Measurements from ENCODE around the gene PRPSAP1.

Gene PRPSAP1

DNA sequence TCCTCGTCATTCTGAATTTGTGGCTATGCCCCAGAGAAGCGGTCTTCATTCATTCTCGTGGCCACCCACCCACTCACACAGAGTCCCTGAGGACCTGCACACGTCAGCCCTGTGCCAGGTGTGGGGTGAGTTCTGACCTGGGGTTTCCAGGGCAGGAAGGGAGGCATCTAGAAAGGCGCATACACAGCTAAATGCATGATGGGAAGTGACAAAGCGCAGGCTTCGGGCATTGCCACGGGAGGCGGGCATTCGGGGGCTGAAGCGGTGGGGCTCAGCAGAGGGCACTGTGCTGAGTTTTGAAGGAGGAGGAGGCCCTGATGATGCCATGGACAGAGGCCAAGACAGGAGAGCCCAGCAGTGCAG, 77.7 kb downstream of the PRPSAP1 start:
- Histone ChIP-seq H3K9me3 (ENCODE audit: control insufficient read depth, low read length) (no peaks in the 10 kb centered on the region), H3K4me3 (ENCODE audit: low read length) (no peak overlapping the region), H3K4me1 (ENCODE audit: control insufficient read depth, insufficient read depth, low read length) (peaks cover 34% of the 10 kb centered on the region), H3K36me3 (ENCODE audit: control insufficient read depth, insufficient read depth, low read length) (no peaks in the 10 kb centered on the region), H3K27me3 (ENCODE audit: control insufficient read depth, insufficient read depth, low read length) (no peaks in the 10 kb centered on the region), H3K9ac (ENCODE audit: low read length) (no peak overlapping the region)

DNA sequence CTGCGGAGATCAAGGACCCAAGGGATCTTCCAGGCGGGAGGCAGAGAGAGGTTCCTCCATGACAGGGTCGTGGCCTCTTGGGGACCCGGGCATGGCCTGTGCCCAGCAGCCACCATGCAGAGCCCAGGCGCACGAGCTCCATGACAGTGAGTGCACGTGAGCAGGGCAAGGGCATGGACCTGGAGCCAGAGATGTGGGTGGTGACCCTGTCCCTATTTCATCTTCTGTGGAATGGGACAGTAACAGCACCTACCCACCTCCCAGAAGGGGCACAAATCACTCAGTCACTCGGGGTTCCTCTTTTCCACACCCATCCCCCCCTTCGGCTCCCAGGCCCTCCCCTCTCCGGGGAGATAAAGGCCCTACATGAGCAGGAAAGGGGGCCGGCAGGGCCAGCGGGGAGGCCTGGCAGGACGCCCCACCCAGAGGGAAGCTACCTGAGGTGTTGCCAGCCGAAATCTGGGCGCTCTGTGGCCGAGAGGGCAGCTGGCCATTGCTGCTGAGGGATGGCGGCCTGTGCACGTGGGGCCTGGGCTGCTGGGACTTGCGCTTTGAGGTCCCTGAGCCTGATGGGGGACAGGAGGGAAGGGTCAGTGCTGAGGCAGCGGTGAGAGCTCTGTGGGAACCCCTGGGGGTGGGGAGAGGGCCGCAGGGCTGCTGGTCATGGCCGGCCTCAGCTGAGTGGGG, 78.2 kb downstream of the PRPSAP1 start:
- H3K4me3 ChIP-seq (ENCODE audit: low read length), result no peak overlapping the region
- no peaks in the 10 kb centered on the region for H3K36me3 ChIP-seq (ENCODE audit: control insufficient read depth, insufficient read depth, low read length)
- H3K27me3 ChIP-seq (ENCODE audit: control insufficient read depth, insufficient read depth, low read length), result no peaks in the 10 kb centered on the region
- no peak overlapping the region for H3K9ac ChIP-seq (ENCODE audit: low read length)
- no peaks in the 10 kb centered on the region for H3K9me3 ChIP-seq (ENCODE audit: control insufficient read depth, low read length)
- H3K4me1 ChIP-seq (ENCODE audit: control insufficient read depth, insufficient read depth, low read length), result peaks cover 38% of the 10 kb centered on the region

DNA sequence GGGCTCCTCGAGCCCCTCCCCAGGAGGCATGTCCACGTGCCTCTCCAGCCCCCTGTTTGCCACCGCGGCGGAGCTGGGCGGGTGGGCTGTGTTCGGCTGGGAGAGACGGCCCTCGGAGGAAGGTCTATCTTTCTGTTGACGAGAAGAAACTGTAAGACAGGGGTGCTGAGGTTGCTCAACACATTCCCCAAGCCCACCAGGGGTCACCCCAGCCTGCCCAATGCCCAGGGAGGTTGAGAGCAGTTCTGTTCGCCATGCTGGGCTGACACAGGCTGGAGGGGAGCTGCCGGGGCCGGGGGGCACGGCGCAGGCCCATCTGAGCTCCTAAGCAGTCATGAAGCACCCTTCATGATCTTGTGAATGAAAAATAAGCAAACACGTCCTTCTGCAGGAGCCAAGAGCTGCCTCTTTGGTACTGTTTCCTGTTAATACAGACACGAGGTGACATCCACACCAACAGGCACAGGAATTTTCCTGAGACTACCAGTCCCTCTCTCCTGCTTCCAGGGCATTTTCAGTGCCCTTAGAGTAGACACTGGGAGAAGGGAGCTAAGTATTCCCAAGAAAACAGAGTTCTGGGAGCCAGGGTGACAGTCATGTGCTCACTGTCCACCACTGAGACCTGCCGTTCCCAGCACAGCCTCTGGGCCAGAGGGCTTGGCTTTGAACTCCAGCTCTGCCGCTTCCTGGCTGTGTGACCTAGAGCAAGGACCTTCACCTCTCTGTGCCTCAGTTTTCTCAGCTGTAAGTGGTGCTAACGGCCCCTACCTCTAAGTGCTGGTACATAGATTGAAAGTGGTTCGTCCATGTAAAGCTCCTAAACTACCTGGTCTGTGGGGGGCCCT, 79.4 kb downstream of the PRPSAP1 start:
- no peak overlapping the region for H3K9ac ChIP-seq (ENCODE audit: low read length)
- H3K4me1 ChIP-seq (ENCODE audit: control insufficient read depth, insufficient read depth, low read length), result peaks cover 40% of the 10 kb centered on the region
- H3K36me3 ChIP-seq (ENCODE audit: control insufficient read depth, insufficient read depth, low read length), result no peaks in the 10 kb centered on the region
- no peaks in the 10 kb centered on the region for H3K27me3 ChIP-seq (ENCODE audit: control insufficient read depth, insufficient read depth, low read length)
- no peaks in the 10 kb centered on the region for H3K9me3 ChIP-seq (ENCODE audit: control insufficient read depth, low read length)
- H3K4me3 ChIP-seq (ENCODE audit: low read length), result no peak overlapping the region

DNA sequence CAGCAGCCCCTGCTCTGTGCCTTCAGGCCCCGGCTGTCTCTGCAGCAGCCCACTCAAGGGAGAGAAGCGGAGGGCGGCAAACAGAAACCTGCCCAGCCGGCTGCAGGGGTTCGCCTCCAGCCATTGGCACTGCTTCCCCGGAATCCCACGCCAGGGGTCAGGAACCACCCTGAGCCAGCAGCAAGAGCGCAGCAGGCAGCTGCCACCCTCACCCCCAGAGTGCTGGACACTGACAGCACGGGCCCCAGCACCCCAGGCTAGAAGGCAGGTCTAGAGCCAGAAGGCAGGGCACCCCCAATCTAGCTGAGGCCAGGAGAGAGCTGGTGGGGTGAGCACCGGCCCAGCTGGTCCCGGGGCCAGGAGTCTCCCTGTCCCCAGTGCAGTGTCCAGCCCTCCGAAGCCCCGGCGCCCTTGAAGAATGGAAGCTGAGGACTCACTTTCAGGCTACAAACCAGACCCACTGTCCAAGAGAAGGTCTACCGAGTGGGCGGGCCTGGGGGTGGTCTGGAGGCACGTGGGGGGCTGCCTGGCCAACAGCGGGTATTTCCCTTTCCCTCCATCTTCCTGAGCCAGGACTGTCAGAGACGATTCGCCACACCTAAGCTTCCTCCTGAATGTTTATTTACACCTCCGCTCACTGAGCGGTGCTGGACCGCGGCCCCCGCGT, 80.1 kb downstream of the PRPSAP1 start:
- Histone ChIP-seq H3K27me3 (ENCODE audit: control insufficient read depth, insufficient read depth, low read length) (no peaks in the 10 kb centered on the region), H3K9me3 (ENCODE audit: control insufficient read depth, low read length) (no peaks in the 10 kb centered on the region), H3K4me3 (ENCODE audit: low read length) (no peak overlapping the region), H3K4me1 (ENCODE audit: control insufficient read depth, insufficient read depth, low read length) (peaks cover 43% of the 10 kb centered on the region), H3K36me3 (ENCODE audit: control insufficient read depth, insufficient read depth, low read length) (no peaks in the 10 kb centered on the region), H3K9ac (ENCODE audit: low read length) (no peak overlapping the region)

DNA sequence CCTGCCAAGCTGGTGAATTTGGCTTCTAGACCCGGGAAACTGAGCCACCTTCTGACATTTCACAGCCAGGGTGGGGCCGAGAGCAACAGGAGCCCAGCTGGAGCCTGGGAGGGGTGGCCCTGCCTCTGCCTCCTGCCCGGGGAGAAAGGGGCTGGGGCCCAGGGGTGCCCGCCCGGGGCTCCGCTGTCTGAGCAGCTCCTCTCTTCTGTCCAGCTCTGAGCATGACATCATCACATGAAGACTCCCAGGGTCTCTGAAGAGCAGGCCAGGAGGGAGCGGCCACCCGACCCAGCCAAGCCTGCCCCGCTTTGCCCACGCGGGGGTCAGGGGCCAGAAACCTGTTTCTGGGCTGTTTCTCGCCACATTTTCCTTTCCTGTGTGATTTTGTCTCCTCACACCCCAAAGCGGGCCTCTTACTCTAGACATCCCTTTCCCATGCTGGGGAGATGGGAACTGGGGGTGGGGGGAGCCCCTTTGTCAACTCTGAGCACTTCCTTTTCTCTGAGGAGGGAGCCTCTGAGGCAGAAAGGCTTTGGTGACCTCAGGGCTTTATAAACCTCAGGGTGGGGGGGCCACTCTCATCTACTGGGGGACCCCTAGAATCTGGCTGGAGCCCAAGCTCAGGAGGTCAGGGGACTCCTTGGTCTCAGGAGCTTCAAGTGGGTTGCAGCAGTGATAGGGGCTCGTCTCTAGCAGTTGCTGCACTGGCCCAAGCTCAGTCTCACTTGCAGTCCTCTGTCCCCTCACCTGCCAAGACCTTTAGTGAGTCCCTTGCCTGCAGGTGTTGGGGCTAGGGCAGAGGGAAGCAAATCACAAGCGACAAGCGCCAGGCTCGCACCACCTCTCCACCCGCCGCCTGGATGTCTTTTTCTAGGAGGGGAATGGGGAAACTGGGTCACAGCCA, 80.9 kb downstream of the PRPSAP1 start:
- Histone ChIP-seq H3K4me1 (ENCODE audit: control insufficient read depth, insufficient read depth, low read length) (peaks cover 51% of the 10 kb centered on the region), H3K9ac (ENCODE audit: low read length) (peak overlapping the region; percentile 89), H3K27me3 (ENCODE audit: control insufficient read depth, insufficient read depth, low read length) (no peaks in the 10 kb centered on the region), H3K4me3 (ENCODE audit: low read length) (peak overlapping the region; percentile 41), H3K9me3 (ENCODE audit: control insufficient read depth, low read length) (no peaks in the 10 kb centered on the region), H3K36me3 (ENCODE audit: control insufficient read depth, insufficient read depth, low read length) (peaks cover 6% of the 10 kb centered on the region)

DNA sequence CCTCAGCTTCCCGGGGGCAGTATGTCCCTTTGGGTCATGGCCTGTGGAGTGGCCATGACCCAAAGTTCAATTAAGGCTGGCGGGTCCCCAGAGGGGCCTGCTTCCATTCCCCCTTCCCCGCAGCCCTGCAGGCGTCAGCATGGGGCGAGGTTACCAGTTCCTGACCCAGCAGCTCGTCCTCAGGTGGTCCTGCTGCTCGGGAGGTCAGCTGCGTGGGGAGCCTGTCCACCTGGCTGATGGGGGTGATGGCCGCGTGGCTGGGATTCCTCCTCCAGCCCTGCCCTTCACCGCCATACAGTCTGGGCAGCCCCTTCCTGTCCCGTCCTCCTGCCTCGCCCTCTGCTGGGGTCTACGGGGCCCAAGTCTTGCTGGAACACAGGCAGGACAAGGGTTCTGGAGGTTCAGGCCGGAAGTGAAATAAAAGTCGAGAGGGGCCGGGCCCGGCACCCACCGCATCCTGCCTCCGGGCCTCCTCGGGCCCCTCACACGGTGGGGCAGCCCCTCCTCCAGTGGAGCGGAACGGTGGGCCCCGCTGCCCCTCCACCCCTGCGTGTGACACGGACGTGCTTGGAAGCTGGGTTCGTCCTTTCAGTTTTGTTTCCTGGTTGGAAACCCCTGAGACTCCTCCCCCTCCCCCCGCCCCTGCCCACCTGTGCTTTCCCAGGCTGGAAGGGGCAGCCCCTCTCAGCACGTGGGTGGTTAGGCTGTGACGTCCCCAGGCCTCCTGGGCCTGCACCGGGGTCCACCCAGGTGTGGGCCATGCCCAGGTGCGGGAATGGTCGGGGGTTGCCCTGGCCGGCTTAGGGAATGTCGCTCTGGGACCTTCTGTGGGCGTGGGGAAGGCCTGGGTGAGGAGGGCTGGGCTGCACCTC, 81.8 kb downstream of the PRPSAP1 start:
- peaks cover 60% of the 10 kb centered on the region for H3K4me1 ChIP-seq (ENCODE audit: control insufficient read depth, insufficient read depth, low read length)
- H3K4me3 ChIP-seq (ENCODE audit: low read length), result peak overlapping the region; percentile 41
- H3K36me3 ChIP-seq (ENCODE audit: control insufficient read depth, insufficient read depth, low read length), result peaks cover 6% of the 10 kb centered on the region
- no peaks in the 10 kb centered on the region for H3K27me3 ChIP-seq (ENCODE audit: control insufficient read depth, insufficient read depth, low read length)
- H3K9ac ChIP-seq (ENCODE audit: low read length), result peak overlapping the region; percentile 89
- no peaks in the 10 kb centered on the region for H3K9me3 ChIP-seq (ENCODE audit: control insufficient read depth, low read length)

DNA sequence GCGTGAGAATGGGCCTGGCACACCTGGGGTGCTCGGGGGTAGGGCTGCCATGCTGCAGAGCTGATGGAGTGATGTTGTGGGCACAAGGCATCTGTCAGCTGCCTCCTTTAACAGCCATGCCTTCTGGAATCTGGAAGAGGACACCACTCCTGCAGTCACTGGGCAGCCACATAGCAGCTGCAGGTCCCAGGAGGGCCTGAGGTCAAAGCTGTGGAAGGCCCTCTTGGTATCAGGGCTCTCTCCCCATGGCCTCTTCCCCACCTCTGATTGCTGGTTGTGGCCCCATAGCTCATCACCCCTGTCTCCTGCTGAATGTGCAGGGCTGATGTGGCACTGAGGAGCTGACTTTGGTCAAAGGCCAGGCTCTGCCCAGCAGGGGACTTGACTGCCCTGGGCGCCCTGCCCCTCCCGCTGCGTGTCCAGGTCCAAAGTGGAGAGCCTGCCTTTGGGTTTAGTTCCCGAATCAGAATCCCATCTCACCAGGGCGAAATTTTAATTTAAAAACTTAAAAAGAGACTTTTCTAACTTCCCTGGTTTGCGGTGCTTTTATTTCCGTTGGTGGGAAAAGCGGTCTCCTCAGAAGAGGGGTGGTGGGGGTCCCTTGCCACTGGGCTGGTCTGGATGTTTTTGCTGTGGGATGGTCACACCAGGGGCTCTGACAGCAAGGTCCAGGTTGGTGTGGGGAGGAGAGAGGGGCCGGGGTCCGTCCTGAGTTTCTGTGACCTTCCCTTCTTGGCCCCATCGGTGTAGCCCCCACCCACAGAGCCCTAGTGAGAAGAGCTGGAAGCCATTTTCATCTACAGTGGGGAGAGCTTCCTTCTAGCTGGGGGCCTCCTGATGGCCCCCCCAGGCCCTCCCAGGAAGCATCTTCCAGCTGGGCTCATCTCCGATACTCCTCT, 82.7 kb downstream of the PRPSAP1 start:
- Histone ChIP-seq H3K4me3 (ENCODE audit: low read length) (peak overlapping the region; percentile 41), H3K36me3 (ENCODE audit: control insufficient read depth, insufficient read depth, low read length) (peaks cover 6% of the 10 kb centered on the region), H3K9me3 (ENCODE audit: control insufficient read depth, low read length) (no peaks in the 10 kb centered on the region), H3K9ac (ENCODE audit: low read length) (peak overlapping the region; percentile 89), H3K27me3 (ENCODE audit: control insufficient read depth, insufficient read depth, low read length) (no peaks in the 10 kb centered on the region), H3K4me1 (ENCODE audit: control insufficient read depth, insufficient read depth, low read length) (peaks cover 65% of the 10 kb centered on the region)

DNA sequence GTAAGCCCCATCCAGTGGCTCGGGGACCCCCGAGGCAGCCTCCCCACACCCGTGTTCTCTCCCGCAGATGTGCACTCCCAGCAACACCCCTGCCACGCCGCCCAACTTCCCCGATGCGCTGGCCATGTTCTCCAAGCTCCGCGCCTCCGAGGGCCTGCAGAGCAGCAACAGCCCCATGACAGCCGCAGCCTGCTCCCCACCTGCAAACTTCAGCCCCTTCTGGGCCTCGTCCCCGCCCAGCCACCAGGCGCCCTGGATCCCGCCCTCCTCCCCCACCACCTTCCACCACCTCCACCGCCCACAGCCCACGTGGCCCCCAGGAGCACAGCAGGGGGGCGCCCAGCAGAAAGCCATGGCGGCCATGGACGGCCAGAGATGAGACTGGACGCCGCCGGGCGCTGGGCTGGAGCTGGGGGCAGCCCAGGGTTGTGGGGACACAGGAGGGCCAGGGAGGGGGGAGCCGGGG, 83.6 kb downstream of the PRPSAP1 start:
- Histone ChIP-seq H3K9ac (ENCODE audit: low read length) (no peak overlapping the region), H3K36me3 (ENCODE audit: control insufficient read depth, insufficient read depth, low read length) (peaks cover 6% of the 10 kb centered on the region), H3K27me3 (ENCODE audit: control insufficient read depth, insufficient read depth, low read length) (no peaks in the 10 kb centered on the region), H3K4me3 (ENCODE audit: low read length) (no peak overlapping the region), H3K9me3 (ENCODE audit: control insufficient read depth, low read length) (no peaks in the 10 kb centered on the region), H3K4me1 (ENCODE audit: control insufficient read depth, insufficient read depth, low read length) (peaks cover 65% of the 10 kb centered on the region)

DNA sequence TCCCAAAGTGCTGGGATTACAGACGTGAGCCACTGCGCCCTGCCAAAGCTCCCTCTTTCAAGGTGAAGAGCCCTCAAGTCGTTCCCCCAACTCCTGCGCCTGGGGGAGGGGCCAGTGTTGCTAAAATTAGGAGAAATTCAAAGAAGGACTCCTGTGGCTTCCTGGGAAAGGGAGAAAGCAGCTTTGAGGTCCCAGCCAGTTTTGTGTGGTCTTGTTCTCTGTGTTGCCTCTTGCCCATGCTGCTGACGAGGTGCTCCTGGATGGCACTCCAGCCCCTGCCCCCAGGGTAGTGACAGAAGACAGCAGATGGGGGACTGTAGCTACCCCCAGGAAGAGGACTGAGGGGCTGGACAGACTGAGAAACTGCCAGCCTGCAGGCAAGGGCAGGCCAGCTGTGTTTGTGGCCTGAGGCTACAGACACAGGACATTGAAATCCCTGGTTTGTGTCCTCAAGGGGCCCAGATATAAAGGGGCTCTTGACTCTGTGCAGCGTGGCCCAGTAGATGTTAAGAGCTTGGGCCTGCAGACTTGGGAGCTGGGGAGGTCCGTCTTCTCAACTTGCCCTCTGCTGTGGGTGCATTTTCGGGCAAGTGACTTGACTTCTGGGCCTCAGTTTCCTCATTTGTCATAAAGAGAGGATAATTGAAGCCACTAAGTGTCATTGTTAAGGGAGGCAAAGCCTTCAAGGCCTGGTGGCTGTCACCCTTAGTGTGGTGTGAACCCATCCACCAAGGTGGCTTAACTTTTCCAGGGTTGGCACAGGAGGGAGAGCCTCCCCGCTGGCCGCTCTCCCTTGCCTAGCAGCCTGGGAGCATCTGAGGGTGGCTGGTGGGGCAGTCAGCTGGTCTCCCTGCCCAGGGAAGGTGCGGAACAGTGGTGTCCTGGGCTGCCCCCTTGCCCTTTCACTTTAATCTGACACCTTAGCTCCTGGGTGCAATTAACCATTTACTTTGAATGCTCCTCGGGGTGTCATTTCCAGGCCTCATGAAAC, 84.4 kb downstream of the PRPSAP1 start:
- Histone ChIP-seq H3K4me3 (ENCODE audit: low read length) (no peak overlapping the region), H3K9me3 (ENCODE audit: control insufficient read depth, low read length) (no peaks in the 10 kb centered on the region), H3K9ac (ENCODE audit: low read length) (peak overlapping the region; percentile 17), H3K4me1 (ENCODE audit: control insufficient read depth, insufficient read depth, low read length) (peaks cover 67% of the 10 kb centered on the region), H3K36me3 (ENCODE audit: control insufficient read depth, insufficient read depth, low read length) (peaks cover 6% of the 10 kb centered on the region), H3K27me3 (ENCODE audit: control insufficient read depth, insufficient read depth, low read length) (no peaks in the 10 kb centered on the region)

Measured in mucosa of stomach (tissue), 1 donor.